Measurements from ENCODE around the gene CFB.
A peak's percentile ranks its signal among the peaks of the same experiment; 100 is the strongest.
"Not testable (repeated sequence)": the region's sequence is repeated elsewhere in the genome, so short reads cannot be mapped to it uniquely, and the experiment has no call there.

Gene CFB

DNA sequence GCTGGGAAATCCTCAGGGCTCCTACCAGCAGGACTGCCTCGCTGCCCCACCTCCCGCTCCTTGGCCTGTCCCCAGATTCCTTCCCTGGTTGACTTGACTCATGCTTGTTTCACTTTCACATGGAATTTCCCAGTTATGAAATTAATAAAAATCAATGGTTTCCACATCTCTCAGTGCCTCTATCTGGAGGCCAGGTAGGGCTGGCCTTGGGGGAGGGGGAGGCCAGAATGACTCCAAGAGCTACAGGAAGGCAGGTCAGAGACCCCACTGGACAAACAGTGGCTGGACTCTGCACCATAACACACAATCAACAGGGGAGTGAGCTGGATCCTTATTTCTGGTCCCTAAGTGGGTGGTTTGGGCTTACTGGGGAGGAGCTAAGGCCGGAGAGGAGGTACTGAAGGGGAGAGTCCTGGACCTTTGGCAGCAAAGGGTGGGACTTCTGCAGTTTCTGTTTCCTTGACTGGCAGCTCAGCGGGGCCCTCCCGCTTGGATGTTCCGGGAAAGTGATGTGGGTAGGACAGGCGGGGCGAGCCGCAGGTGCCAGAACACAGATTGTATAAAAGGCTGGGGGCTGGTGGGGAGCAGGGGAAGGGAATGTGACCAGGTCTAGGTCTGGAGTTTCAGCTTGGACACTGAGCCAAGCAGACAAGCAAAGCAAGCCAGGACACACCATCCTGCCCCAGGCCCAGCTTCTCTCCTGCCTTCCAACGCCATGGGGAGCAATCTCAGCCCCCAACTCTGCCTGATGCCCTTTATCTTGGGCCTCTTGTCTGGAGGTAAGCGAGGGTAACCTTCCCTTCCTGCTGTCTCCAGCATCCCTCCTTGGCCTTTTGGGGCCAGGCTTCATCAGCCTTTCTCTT, at the start of gene CFB:
CFB (plus strand) TSS at position 589 of the 863 bp plus-strand sequence; CDS start at position 716, 127 bp downstream.
- DNase-seq: no peak

DNA sequence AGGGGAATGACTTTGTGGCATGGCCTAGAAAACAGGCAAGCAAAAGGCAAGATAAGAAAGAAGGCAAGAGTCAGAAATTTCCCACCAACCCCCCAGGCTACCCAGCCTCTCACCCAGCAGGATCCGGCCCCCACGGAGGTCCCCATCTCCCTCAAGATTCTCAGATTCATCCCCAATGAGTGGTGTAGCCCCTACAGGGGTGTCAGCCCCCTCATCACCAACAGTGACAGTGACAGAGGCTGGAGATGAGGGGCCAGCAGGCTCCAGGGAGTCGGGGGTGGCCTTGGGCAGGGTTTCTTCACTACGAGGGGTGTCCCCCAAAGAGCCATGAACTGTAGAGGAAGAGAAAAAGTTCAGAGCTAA, 49.4 kb upstream of the CFB start:
- no peak for DNase-seq

DNA sequence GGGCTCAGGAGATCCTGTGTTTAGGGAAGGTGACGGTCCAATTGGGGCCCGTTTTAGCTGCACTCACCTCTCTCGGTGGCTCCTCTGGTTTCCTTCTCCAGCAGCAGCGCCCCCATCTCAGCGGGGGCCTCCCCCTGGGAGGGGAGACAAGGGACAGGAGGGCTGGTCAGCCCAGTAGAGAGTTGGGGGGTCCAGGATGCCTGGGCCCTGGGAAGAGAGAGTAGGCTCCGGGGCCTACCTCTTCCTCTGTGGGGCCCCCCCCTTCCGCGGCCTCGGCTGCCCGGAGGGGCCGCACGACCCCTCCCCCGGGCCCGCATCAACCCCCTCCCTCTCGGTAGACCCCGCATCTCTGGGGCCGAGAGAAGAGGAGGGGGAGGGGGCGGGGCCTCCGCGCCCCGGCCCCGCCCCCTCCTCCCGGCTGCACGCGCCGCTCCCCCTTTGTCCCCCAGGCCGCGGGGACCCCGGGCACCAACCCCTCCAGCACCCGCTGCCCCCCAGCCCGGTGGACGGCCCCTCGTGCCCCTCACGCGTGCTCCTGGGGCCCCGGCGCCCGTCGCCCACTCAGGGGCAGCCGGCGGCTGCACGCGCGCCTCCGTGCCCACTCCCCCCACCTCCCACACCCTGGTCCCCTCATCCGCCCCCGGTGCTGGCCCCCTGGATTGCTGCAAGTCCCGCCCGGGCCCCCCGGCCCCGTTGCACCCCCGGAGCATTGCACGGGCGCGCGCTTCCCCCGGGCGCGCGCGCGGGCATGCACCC, 48.9 kb upstream of the CFB start:
- no peak for DNase-seq

DNA sequence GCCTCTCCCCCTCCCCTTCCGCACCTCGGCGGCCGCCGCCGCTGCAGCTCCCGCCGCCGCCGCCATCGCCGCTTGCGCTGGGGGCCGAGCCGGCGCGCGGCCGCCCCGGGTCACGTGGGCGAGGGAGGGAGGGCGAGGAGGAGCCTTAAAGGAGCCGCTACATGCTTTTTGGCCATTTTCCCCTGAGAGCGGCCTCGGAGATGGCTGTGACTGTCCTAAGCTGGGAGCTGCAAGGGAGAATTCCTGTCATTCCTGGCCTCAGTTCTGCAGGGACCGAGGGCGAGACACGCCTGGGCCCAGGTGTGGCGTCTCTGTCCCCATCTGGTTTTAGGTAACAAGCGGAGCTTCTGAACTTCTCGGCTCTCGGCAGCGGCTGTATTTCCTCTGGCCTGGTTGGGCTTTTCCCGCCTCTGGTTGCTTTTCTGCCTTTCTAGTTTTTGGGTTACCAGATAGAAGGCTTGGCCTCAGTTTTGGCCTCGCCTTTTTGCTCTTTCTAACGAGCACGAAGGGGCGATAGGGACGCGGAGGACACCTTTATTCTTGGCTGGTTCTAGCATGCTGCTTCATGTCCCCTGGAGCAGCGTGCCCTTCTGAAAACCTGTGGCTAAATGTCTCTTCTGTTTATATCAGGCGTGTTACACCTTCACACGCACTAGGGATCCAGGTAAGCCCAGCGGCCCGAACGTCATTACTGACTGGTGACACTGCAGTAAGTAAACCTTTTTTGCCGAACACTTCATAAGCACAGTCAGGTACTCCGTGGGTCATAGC, 48.1 kb upstream of the CFB start, which contains the start of gene EHMT2:
EHMT2 (minus strand) TSS at position 87 of the 771 bp plus-strand sequence; CDS start at position 66, 21 bp downstream.
- peak; percentile 86 for DNase-seq

DNA sequence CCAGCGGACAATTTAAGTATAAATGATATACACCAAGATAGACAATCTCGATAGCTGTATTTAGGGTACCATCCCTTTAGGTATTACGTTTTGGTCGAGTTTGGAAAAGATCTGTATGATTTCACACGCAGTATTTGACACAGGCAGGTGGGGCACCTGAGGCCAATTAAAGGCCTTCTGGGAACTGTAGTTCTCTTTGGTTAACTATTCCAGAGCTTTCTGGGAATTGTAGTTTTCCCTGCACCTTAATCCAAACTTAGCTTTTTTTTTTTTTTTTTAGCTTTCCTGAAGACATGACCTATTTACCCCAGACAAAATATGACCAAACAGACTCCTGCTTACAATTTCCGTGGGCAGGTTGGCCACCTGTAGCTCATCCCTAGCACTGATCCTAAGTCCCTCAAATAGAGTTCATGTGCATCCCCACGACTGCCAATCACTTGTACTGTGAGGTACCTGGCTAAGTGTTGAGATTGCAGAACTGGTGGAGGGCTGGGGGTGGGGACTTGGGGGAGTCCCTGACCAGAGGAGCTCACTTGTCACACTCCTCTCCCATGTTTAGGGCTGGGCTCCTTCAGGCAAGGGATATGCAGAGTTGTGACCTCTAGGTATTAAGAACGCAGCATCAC, 47.4 kb upstream of the CFB start:
- peak; percentile 36 for DNase-seq

DNA sequence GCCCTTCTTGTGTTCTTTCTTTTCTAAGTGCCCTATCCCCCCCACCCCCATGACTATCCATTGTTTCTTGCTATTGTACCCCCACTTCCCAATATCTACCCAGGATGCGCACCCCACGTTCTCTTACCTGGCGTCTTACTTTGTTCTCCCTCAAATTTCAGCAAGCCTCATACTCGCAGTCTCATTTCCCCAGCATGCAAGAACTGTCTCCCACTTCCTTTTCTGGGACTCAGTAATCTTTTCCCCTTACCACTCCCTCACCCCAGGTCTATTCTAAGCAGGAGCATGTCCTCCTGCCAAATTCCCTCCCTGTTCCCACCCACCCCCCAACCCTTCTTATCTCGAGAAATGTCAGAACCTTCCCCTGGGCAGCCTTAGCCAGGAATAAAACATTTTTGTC, 46.7 kb upstream of the CFB start:
- DNase-seq: no peak

DNA sequence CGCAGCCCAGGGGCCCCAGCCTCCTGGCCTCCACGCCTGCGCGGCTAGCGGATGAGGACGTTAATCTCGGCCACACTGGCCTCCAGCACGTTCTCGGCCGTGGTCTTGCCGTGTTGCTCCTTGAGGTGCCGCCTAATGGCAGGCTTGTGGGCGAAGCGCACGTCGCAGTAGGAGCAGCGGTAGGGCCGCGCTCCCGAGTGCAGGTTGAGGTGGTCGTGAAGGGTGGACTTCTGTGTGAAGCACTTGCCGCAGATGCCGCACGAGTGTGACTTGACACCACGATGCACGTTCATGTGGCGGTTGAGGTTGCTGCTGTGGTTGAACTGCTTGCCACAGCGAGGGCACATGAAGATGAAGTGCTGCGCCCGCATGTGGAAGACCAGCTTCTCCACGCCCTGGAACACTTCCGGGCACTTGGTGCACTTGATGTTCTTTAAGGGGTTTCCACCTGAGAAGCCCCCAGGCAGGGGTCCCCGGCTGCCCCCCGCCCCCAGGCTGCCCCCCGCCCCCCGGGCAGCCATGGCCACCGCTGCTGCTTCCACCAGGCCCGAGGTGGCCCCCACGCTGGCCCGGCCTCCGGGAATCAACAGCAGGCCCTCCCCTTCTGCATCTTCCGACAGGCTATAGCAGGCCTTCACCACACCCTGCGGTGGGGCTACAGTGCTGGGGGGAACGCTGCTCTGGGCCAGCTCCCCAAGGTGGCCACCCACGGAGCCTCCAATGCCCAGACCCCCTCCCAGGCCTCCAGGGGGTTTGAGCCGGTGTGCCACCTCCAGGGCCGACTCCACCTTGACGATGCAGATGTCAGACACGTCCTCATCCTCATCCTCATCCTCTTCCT, 45.8 kb upstream of the CFB start:
- DNase-seq: no peak

DNA sequence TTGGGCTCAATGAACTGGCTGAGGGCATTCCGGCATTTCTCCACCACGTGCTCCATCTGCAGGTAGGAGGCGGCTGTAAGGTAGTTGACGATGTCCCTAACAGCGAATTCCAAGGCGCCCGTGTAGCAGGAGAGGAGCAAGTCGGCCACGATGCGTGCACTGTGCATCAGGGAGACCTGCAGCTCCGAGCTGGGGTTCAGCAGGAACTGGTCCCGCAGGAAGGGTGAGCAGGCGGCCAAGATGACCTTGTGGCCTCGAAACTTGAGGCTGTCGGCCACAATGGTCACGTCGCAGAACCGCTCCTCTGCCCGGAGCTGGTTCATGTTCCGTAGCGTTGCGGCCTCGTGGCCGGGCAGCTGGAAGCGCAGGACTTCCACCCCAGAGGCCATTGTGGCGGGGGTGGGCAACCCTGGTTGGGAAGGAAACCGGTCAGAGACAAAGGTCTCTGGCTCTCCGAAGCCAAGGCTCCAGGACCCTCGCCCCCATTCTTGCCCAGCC, 44.9 kb upstream of the CFB start:
- DNase-seq: no peak

DNA sequence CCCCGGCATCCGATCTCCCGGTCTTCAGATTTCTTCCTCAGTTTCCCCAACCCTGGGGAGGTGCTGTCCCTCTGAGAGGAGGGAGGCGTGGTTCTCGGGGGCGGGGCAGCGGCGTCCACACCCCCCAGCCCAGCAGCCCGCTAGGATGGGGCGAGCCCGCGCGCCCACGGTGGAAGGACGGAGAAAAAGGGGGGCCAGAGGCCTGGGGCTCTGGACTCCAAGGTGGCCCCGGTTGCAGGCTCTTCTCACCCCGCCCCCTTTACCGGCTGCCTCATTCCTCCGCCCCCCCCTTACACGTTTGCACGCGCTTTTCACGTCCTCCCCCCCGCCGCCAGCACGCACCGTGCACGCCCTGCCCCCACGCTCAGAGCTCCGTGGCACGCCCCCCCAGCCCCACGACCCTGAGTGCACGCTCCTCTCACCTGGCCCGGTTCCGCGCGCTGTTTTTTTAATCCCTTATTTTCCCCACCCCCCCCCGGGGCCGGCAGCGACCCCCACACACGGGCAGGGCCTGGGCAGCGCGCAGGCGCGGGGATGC, 44.4 kb upstream of the CFB start:
- DNase-seq: peak; percentile 70

DNA sequence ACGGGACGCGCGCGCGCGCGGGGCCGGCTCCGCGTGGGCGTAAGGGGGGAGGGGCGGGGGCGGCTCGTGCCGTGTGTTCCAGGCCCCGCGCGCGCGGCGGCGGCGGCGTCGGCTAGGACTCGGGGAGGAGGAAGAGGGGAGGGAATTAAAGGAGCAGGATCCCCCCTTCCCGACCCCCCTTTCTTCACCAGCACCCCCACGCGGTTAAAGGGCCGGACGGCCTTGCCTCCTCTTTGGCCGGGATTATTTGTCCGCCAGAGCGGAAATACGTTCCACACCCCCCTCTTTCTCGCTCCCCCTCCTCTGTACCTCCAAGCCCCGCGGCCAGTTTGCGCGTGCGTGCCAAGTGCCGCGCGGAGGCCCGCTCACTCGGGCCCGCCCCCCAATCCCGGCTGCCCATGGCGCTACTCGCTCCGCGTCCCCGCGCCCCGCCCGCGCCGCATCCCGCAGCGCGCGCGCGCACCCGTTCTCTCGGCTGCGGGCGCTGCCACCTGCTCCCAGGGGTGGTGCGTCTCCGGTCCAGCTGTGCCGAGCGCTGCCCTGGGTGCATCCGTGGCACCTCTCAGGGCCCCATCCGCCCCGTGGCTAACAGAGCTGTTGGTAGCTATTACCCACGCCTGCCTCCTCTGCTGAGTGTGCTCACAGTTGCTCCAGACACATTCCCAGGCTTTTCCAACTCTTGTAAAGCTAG, 43.8 kb upstream of the CFB start, which contains the start of gene ZBTB12:
ZBTB12 (minus strand) TSS at position 134 of the 691 bp plus-strand sequence. CDS start 781 bp downstream, outside the sequence.
- peak; percentile 85 for DNase-seq

DNA sequence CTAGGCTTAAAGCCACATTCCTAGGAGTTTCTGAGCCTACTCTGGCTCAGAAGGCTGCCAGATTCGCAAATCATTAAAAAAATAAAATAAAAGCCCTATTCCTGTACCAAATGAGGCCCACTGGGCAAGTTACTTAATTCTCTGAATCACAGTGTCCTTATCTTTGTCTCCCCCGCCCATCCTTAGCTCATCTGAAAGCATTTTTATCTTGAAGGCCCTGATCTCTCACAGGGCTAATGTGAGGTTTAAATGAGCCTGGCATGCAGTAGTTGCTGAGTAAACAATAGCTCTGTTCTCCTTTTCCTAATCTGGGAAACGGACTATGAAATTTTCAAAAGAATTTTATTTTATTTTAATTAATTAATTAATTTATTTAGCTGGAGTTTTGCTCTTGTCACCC, 41.9 kb upstream of the CFB start:
- DNase-seq: no peak

DNA sequence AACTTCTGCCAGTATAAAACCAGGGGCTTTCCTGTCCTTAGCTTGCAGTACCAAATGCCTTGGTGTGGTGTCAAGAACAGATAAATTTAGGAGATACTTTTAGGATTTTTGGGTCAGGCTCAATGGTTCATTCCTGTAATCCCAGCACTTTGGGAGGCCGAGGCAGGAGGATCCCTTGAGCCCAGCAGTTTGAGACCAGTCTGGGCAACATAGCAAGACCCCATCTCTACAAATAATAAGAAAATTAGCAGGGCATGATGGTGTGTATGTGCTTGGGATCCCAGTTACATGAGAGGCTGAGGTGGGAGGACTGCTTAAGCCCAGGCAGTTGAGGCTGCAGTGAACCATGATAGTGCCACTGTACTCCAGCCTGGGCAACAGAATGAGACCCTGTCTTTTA, 40.9 kb upstream of the CFB start:
- no peak for DNase-seq

DNA sequence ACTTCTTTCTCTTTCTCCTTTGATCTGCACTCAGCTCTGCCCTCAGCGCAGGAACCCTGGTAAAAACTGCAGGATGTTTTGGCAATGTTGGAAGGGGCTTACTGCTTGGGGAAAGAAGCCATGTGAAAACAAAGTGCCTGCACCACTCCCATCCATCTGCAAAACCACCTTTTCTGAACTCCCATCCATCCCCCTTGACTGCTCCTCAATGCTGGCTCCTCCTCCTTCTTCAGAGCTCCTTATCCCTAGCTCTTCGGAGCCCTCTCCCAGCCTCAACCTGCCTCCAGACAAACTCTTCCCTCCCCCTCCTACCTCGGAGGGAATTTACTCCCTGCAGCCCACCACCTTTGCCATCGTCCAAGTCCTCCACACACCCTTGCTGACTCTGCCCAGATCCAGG, 39.8 kb upstream of the CFB start:
- DNase-seq: no peak

DNA sequence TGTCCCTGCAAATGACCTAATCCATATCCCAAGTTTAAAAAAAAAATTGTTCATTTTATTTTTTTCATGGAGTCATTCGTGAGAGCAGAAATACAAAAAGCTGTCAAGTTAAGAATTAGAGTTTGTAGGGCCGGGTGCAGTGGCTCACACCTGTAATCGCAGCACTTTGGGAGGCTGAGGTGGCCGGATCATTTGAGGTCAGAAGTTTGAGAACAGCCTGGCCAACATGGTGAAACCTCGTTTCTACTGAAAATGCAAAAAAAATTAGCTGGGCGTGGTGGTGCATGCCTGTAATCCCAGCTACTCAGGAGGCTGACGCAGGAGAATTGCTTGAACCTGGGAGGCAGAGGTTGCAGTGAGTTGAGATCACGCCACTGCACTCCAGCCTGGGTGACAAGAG, 39.2 kb upstream of the CFB start:
- not testable (repeated sequence) for DNase-seq

DNA sequence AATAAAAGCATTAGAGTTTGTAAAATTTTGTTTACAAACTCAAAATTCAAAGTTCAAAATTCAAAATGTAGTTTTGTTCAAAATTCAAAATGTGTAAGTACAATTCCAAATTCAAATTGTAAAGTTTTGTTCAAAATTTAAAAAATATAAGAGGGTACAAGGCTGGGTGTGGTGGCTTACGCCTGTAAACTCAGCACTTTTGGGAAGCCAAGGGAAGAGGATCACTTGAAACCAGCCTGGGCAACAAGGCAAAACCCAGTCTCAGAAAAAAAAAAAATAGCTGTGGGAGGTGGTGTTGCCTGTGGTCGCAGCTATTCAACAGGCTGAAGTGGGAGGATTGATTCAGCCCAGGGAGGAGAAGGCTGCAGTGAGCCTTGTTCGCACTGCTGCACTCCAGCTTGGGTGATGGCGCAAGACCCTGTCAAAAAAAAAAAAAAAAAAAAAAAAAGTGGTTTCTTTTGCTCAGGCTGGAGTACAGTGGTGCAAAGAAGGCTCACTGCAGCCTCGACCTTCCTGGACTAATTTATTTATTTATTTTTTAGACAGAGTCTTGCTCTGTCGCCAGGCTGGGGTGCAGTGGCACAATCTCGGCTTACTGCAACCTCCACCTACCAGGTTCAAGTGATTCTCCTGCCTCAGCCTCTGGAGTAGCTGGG, 38.6 kb upstream of the CFB start:
- no peak for DNase-seq

DNA sequence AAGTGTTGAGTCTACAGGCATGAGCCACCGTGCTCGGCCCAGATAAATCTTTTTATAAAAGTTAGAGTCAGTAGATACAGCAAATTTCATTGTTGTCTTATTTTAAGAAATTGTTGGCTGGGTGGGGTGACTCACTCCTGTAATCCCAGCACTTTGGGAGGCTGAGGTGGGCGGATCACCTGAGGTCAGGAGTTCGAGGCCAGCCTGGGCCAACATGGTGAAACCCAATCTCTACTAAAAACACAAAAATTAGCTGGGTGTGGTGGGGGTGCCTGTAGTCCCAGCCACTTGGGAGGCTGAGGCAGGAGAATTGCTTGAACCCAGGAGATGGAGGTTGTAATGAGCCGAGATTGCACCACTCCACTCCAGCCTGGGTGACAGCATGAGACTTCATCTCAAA, 37.6 kb upstream of the CFB start:
- DNase-seq: not testable (repeated sequence)

DNA sequence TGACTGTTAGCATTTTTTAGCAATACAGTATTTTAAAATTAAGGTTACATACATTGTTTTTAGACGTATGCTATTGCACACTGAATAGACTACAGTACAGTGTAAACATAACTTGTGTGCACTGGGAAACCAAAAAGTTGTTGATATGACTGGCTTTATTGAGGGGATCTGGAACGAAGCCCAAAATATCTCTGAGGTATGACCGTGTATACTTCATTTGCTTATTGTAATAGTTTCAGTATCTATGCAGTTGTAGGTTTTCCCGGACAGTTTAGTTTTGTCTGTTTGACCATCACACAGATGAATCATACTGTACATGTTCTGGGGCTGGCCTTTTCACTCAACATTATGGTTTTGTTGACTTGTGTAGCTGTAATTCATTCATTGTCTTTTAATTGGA, 37.1 kb upstream of the CFB start:
- no peak for DNase-seq

DNA sequence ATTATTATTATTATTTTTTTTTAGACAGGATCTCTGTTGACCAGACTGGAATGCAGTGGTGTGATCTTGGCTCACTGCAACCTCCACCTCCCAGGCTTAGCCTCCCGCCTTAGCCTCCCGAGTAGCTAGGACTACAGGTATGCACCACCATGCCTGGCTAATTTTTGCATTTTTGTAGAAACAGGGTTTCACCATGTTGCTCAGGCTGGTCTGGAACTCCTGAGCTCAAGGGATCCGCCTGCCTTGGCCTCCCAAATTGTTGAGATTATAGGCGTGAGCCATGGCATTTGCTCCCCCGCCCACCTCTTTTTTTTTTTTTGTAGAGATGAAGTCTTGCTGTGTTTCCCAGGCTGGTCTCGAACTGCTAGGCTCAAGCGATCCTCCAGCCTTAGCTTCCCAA, 36.6 kb upstream of the CFB start:
- DNase-seq: not testable (repeated sequence)

DNA sequence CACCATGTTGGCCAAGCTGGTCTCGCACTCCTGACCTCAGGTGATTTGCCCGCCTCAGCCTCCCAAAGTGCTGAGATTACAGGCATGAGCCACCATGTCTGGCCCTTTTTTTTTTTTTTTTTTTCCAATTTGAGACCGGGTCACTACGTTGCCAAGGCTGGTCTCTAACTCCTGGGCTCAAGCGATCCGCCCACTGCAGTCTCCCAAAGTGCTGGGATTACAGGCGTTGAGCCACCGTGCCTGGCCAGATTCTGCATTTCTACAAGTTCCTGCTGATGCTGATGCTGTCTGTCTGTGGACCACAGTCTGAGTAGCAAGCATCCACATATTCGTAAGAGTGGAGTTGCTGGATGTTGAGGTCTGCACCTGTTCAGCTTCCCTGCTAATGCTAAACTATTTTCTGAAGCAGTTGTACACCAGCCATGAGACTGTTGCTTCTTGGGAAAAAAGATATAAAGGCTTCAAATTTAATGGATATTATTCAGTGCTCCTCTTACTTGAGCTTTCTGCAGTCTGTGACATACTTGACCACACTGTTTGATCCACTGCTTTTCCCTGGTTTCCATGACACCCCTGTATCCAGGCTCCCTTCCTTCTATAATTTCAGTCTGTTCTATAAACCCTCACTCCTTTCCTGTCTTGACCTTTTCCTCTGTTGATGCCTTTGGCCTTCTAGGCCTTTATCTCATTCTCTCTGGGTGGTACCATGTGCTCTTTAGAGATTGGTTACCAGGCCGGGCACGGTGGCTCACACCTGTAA, 33.9 kb upstream of the CFB start:
- no peak for DNase-seq

All from stimulated activated CD4-positive, alpha-beta T cell treated with anti-CD3 and anti-CD28 coated beads, Interleukin-4, amount 100 ng/mL, for 24 hours (primary cell).